Prostate gland (tissue), 2 donors: ENCODE data around the gene CAMK2B. TPM values are rescaled to one million over a fixed set of nuclear protein-coding genes. Genes with fewer than 3 reads are reported as not detected.

ENCODE experiments used
- DNase-seq: peaks from one replicate; pipeline ENCODE4 v3.0.0-alpha.2; 2019; ENCODE audit warnings: low spot score
- H3K27ac ChIP-seq, 2 donors: fragments of 200-600 bp; sonication (generic); 2 replicates each; pipeline ENCODE4 v1.5.1; 2017 to 2019
- H3K27me3 ChIP-seq: fragments of 200-600 bp; sonication (generic); replicated peaks from 2 replicates; pipeline ENCODE4 v1.5.1; 2019; ENCODE audit not compliant: insufficient read depth
- H3K36me3 ChIP-seq, 2 donors: fragments of 200-600 bp; sonication (generic); 1 replicate in 1 of 2; 2 replicates in 1 of 2; pipeline versions ENCODE4 v1.5.1 to v1.8.1; 2017 to 2019
- H3K4me1 ChIP-seq: fragments of 200-600 bp; sonication (generic); replicated peaks from 2 replicates; pipeline ENCODE4 v1.5.1; 2019
- H3K4me3 ChIP-seq, 2 donors: fragments of 200-600 bp; sonication (generic); 2 replicates each; pipeline ENCODE4 v1.5.1; 2017 to 2019
- H3K9me3 ChIP-seq: fragments of 200-600 bp; sonication (generic); 2 replicates; pipeline ENCODE4 v1.5.1; 2017
- POLR2A ChIP-seq: fragments of 450-650 bp; IDR thresholded peaks from one replicate; pipeline ENCODE4 v1.6.1; 2016; ENCODE audit warnings: antibody characterized with exemption, mild to moderate bottlenecking
- POLR2AphosphoS5 ChIP-seq: sonication (generic); formaldehyde crosslinking; IDR thresholded peaks from one replicate; pipeline ENCODE4 v1.6.1; 2017; ENCODE audit warnings: antibody characterized with exemption
- WGBS: methylation state at CpG from one replicate; pipeline ENCODE4 v1.1.5; 2018; 5-methylcytosine and 5-hydroxymethylcytosine counted together
- intact Hi-C: fragments of 100-400 bp; cut with DNase I; formaldehyde crosslinking; loops from one replicate; pipeline ENCODE4 v1.14.2; 2022
- total RNA-seq, 2 donors: library from RNA; depleted of rRNA; stranded (reverse); fragments of >200 nt; gene quantifications; one replicate each; pipeline ENCODE4 v1.1.0, GENCODE V29; 2016
- TF ChIP-seq, protein P1 (sequence below), 4 experiments: fragments of 200-600 bp in 2 of 4; fragments of 450-650 bp in 2 of 4; sonication (generic) in 2 of 4; IDR thresholded peaks; 1 replicate in 3 of 4; 2 replicates in 1 of 4; pipeline ENCODE4 v1.5.1; 2016 to 2019; ENCODE audit warnings: antibody characterized with exemption in 4 of 4, mild to moderate bottlenecking in 2 of 4, moderate library complexity in 2 of 4

Gene CAMK2B
- total RNA-seq, 2 donors from 2014 or later = 5.7 to 16.9 TPM

DNA sequence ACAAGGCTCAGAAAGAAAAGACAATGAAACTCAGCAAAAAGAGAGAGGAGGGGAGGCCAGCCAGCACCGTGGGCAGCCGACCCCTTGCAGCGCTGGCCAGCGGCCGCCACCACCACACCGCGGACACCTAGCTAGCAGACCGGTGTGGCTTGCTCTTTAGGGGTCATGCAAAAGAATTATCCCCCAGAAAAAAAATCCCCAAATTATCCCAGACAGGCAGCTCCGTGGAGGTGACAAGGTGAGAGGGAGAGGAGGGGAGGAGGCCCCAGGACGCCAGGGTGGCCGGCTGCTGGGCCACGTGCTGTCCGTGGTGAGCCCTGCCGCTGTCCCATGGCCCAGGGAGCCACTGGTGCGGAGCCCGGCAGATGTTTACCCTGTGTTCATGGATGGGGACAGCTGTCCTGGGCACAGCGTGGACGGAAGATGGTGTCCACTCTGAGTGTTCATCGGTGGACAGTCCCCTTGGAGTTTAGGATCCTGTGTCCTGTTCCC lies 108.1 kb downstream of the CAMK2B start:
- Histone ChIP-seq H3K9me3 (no peaks in the 10 kb centered on the region), H3K36me3 (no peaks in the 10 kb centered on the region), H3K27ac (no peak overlapping the region), H3K4me1 (no peaks in the 10 kb centered on the region), H3K27me3 (no peaks in the 10 kb centered on the region), H3K4me3 (no peak overlapping the region)
- TF ChIP-seq, protein P1, sequence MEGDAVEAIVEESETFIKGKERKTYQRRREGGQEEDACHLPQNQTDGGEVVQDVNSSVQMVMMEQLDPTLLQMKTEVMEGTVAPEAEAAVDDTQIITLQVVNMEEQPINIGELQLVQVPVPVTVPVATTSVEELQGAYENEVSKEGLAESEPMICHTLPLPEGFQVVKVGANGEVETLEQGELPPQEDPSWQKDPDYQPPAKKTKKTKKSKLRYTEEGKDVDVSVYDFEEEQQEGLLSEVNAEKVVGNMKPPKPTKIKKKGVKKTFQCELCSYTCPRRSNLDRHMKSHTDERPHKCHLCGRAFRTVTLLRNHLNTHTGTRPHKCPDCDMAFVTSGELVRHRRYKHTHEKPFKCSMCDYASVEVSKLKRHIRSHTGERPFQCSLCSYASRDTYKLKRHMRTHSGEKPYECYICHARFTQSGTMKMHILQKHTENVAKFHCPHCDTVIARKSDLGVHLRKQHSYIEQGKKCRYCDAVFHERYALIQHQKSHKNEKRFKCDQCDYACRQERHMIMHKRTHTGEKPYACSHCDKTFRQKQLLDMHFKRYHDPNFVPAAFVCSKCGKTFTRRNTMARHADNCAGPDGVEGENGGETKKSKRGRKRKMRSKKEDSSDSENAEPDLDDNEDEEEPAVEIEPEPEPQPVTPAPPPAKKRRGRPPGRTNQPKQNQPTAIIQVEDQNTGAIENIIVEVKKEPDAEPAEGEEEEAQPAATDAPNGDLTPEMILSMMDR (IDR thresholded peaks at IDR 0.05) = no peak
- TF ChIP-seq POLR2A = no peak
- TF ChIP-seq POLR2AphosphoS5 = no peak
- no peak for DNase-seq
- 44% methylated on average over 19 of the region's 19 CpGs for WGBS
- intact Hi-C loops = no loop called here

DNA sequence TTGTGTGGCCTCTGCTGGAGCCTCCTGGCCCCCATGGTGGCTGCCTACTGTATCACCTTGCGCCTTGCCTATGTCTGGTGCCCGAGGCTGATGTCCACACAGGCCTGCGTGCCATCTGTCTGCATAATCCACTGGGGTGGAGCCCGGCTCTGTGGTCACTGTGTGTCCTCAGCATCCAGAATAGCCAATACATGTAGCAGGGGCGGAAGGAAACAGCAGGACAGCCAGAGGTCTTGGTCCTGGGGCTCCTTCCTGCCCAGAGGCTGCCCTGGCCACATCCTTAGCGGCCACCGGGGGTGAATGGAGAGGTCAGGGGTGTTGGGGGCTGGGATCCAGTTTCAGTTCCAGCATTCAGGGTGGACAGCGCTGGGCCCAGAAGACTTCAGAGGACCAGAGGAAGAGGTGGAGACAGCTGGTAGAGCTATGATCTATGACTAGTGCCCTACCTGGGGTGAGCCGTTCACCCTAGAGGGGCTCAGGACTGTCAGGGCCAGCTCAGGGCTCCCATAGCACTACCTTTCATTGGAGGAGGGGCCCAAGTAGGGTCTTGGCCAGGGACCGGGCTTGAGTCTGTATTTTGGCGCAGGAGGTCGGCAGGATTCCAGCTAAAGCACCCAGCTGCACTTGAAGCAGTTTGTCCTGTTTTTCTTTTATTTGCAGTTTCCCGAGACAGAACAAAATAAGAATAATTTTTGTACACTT lies 108.7 kb downstream of the CAMK2B start:
- no peak for DNase-seq
- intact Hi-C loops = no loop called here
- TF ChIP-seq POLR2A = no peak
- no peak for TF ChIP-seq POLR2AphosphoS5
- TF ChIP-seq, protein P1 (IDR thresholded peaks at IDR 0.05) = no peak
- Histone ChIP-seq H3K36me3 (no peaks in the 10 kb centered on the region), H3K9me3 (no peaks in the 10 kb centered on the region), H3K27ac (no peak overlapping the region), H3K27me3 (no peaks in the 10 kb centered on the region), H3K4me3 (no peak overlapping the region), H3K4me1 (no peaks in the 10 kb centered on the region)
- WGBS = 66% methylated on average over 13 of the region's 13 CpGs

DNA sequence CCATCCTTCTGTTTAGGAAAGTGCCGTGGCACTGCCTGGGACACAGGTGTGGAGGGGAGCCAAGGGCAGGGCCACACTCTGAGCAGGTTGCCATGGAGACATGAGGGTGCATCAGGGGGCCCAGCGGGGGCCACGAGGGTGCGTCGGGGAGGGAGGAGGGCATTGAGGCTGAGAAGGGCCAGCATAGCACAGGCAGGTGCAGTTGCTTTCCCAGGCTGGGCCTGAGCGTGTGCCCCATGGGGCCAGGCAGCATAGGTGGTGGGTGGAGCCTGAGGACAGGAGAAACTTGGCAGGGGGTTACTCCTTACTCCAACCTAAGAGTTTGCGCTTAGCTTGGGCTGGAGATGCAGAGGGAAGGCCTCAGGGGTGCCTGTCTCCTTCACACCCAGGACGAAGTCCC lies 109.4 kb downstream of the CAMK2B start:
- TF ChIP-seq POLR2A (no peak), POLR2AphosphoS5 (no peak)
- TF ChIP-seq, protein P1 (IDR thresholded peaks at IDR 0.05) = no peak
- no peaks in the 10 kb centered on the region for H3K9me3 ChIP-seq
- WGBS = 52% methylated on average over 8 of the region's 8 CpGs
- intact Hi-C loops = no loop called here
- no peak overlapping the region for H3K27ac ChIP-seq
- DNase-seq = no peak
- no peak overlapping the region for H3K4me3 ChIP-seq
- no peaks in the 10 kb centered on the region for H3K4me1 ChIP-seq
- H3K27me3 ChIP-seq = no peaks in the 10 kb centered on the region
- no peaks in the 10 kb centered on the region for H3K36me3 ChIP-seq

DNA sequence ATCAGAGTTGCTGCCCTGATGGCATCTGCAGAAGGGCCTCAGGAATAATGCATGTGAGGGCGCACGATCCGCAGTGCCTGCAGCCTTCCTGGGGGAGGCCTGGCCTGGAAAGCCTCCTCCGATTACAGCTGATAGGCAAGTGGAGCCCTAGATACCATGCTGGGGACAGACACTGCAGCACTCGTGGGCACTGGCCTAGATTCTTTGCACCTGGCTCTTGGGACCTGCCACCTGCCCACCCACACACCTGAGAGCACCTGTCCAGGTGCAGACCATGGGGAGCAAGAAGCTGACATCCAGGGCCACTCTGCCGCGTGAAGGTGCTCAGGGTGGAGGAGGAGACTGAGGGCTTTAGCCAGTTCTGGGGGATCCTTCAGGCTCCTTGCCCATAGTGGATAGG lies 109.9 kb downstream of the CAMK2B start:
- Histone ChIP-seq H3K27me3 (no peaks in the 10 kb centered on the region), H3K4me3 (no peak overlapping the region), H3K9me3 (no peaks in the 10 kb centered on the region), H3K27ac (no peak overlapping the region), H3K4me1 (no peaks in the 10 kb centered on the region), H3K36me3 (no peaks in the 10 kb centered on the region)
- 85% methylated on average over 7 of the region's 7 CpGs for WGBS
- intact Hi-C loops = no loop called here
- TF ChIP-seq, protein P1 (IDR thresholded peaks at IDR 0.05) = no peak
- TF ChIP-seq POLR2A (no peak), POLR2AphosphoS5 (no peak)
- no peak for DNase-seq

DNA sequence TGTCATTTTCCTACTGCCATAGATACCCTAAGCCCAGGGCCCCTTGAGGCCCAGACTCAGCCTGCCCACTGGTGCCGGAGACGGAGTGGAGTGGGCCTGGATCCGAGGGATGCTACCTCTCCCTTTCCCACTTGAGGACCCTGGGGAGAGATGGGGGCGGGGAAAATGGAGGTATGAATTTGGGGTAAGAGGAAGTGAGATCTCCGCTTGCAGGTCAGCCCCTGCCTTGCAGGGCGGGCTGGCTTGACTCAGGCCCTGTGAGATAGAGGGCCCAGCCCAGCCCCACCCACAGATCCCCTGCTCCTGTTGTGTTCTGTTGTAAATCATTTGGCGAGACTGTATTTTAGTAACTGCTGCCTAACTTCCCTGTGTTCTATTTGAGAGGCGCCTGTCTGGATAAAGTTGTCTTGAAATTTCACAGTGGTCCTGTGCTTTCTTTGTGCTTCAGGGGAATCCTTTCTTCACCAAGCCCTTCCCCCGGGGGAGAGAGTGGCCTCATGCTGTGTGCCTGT lies 111.5 kb downstream of the CAMK2B start:
- no peak for DNase-seq
- intact Hi-C loops = no loop called here
- WGBS = 86% methylated on average over 9 of the region's 9 CpGs
- Histone ChIP-seq H3K9me3 (no peaks in the 10 kb centered on the region), H3K36me3 (peaks cover 0 to under 1% of the 10 kb centered on the region in 2 donors), H3K27me3 (no peaks in the 10 kb centered on the region), H3K4me1 (no peaks in the 10 kb centered on the region), H3K4me3 (no peak overlapping the region), H3K27ac (no peak overlapping the region)
- TF ChIP-seq POLR2AphosphoS5 (no peak), POLR2A (no peak)
- TF ChIP-seq, protein P1 (IDR thresholded peaks at IDR 0.05) = no peak
